Upper lobe of right lung (tissue), 1 donor: ENCODE data around the gene ENOX1. TPM values are rescaled to one million over a fixed set of nuclear protein-coding genes. Genes with fewer than 3 reads are reported as not detected.

Experiments used
- ATAC-seq: fragments of 200-7000 bp; cut with Tn5 transposase; one replicate; pipeline ENCODE4 v1.9.1; 2020; ENCODE audit warnings: mild to moderate bottlenecking, moderate library complexity
- DNase-seq: peaks from one replicate; pipeline ENCODE4 v3.0.0-alpha.2; 2020
- H3K27ac ChIP-seq: fragments of 200-600 bp; one replicate; pipeline ENCODE4 v1.8.0; 2022
- H3K27me3 ChIP-seq: fragments of 200-600 bp; one replicate; pipeline ENCODE4 v1.8.0; 2022; ENCODE audit warnings: mild to moderate bottlenecking
- H3K36me3 ChIP-seq: fragments of 200-600 bp; one replicate; pipeline ENCODE4 v1.8.0; 2022
- H3K4me1 ChIP-seq: fragments of 200-600 bp; one replicate; pipeline ENCODE4 v1.8.0; 2022
- H3K4me3 ChIP-seq: fragments of 200-600 bp; one replicate; pipeline ENCODE4 v1.8.0; 2022; ENCODE audit warnings: mild to moderate bottlenecking
- H3K9me3 ChIP-seq: fragments of 200-600 bp; one replicate; pipeline ENCODE4 v1.8.0; 2022
- intact Hi-C: fragments of 100-400 bp; cut with DNase I; formaldehyde crosslinking; loops from one replicate; pipeline ENCODE4 v1.11.0; 2022
- total RNA-seq: library from RNA; stranded (reverse); fragmentation: NEBNext Ultra II Directional; extraction: Animal tissue kit (Norgen Biotek cat#: 25700); gene quantifications from one replicate; pipeline ENCODE4 v1.2.1, GENCODE V29; 2021
- TF ChIP-seq, protein P1 (sequence below): fragments of 200-600 bp; IDR thresholded peaks from one replicate; pipeline ENCODE4 v1.8.0; 2022; ENCODE audit warnings: antibody characterized with exemption
- donor health status: DM: no; HTN: yes; CAD: no; lungs with severe emphysema.

ENOX1 gene
- total RNA-seq, 1 donor from 2014 or later: 0.69 TPM

- ATAC-seq (no peak), DNase-seq (no peak)
- Histone ChIP-seq H3K4me3 (no peak overlapping the region), H3K4me1 (no peaks in the 10 kb centered on the region), H3K27me3 (no peaks in the 10 kb centered on the region), H3K36me3 (no peaks in the 10 kb centered on the region), H3K9me3 (no peaks in the 10 kb centered on the region), H3K27ac (no peak overlapping the region)
- TF ChIP-seq, protein P1, sequence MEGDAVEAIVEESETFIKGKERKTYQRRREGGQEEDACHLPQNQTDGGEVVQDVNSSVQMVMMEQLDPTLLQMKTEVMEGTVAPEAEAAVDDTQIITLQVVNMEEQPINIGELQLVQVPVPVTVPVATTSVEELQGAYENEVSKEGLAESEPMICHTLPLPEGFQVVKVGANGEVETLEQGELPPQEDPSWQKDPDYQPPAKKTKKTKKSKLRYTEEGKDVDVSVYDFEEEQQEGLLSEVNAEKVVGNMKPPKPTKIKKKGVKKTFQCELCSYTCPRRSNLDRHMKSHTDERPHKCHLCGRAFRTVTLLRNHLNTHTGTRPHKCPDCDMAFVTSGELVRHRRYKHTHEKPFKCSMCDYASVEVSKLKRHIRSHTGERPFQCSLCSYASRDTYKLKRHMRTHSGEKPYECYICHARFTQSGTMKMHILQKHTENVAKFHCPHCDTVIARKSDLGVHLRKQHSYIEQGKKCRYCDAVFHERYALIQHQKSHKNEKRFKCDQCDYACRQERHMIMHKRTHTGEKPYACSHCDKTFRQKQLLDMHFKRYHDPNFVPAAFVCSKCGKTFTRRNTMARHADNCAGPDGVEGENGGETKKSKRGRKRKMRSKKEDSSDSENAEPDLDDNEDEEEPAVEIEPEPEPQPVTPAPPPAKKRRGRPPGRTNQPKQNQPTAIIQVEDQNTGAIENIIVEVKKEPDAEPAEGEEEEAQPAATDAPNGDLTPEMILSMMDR: no peak
- intact Hi-C loops: no loop called here
Measured at GRCh38 chr13:43375797-43376465, 410.8 kb downstream of the ENOX1 start.

GRCh38 chr13:43374621-43375020, 412.2 kb downstream of the ENOX1 start:
- no peak overlapping the region for H3K27ac ChIP-seq
- TF ChIP-seq, protein P1: no peak
- H3K4me1 ChIP-seq: no peaks in the 10 kb centered on the region
- ATAC-seq (peak; percentile 84), DNase-seq (no peak)
- H3K27me3 ChIP-seq: no peaks in the 10 kb centered on the region
- H3K4me3 ChIP-seq: no peak overlapping the region
- no peaks in the 10 kb centered on the region for H3K36me3 ChIP-seq
- no peaks in the 10 kb centered on the region for H3K9me3 ChIP-seq
- intact Hi-C loops: no loop called here

GRCh38 chr13:43373400-43373799, 413.4 kb downstream of the ENOX1 start:
- TF ChIP-seq, protein P1: no peak
- ATAC-seq (no peak), DNase-seq (no peak)
- Histone ChIP-seq H3K27ac (no peak overlapping the region), H3K36me3 (no peaks in the 10 kb centered on the region), H3K4me1 (no peaks in the 10 kb centered on the region), H3K4me3 (no peak overlapping the region), H3K9me3 (no peaks in the 10 kb centered on the region), H3K27me3 (no peaks in the 10 kb centered on the region)
- intact Hi-C loops: no loop called here

DNA sequence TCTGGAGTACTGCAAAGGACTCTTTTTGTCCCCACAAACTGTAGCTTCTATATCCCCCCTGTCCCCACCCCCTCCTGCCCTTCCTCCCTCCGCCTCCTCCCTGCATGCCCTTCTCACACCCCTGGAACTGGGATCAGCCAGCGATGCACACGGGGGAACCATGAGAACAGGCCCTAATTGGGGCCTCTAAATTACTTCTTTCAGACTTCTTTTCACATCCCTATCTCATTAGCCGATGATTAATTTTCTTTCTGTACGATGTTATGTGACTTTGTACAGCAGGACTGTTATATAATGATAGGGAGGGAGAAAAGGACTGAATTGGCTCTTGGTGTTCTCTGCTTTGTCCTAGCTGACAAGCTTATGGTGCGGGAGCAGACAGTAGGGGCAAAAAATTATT, 415.9 kb downstream of the ENOX1 start:
- intact Hi-C loops: no loop called here
- no peak for ATAC-seq
- TF ChIP-seq, protein P1: no peak

GRCh38 chr13:43369319-43369718, 417.5 kb downstream of the ENOX1 start:
- Histone ChIP-seq H3K27ac (no peak overlapping the region), H3K36me3 (no peaks in the 10 kb centered on the region), H3K4me1 (peaks cover 15% of the 10 kb centered on the region), H3K27me3 (no peaks in the 10 kb centered on the region), H3K9me3 (no peaks in the 10 kb centered on the region), H3K4me3 (no peak overlapping the region)
- no peak for DNase-seq
- TF ChIP-seq, protein P1: no peak
- no peak for ATAC-seq
- intact Hi-C loops: no loop called here

More for the DNA sequence above, 415.9 kb downstream of the ENOX1 start:
- DNase-seq: no peak
- H3K9me3 ChIP-seq: no peaks in the 10 kb centered on the region
- peaks cover 9% of the 10 kb centered on the region for H3K4me1 ChIP-seq
- H3K27me3 ChIP-seq: no peaks in the 10 kb centered on the region
- no peak overlapping the region for H3K27ac ChIP-seq
- H3K4me3 ChIP-seq: no peak overlapping the region
- no peaks in the 10 kb centered on the region for H3K36me3 ChIP-seq

GRCh38 chr13:43368003-43368402, 418.8 kb downstream of the ENOX1 start:
- Histone ChIP-seq H3K27ac (no peak overlapping the region), H3K27me3 (no peaks in the 10 kb centered on the region), H3K36me3 (no peaks in the 10 kb centered on the region), H3K9me3 (no peaks in the 10 kb centered on the region), H3K4me1 (peaks cover 15% of the 10 kb centered on the region), H3K4me3 (peak overlapping the region; percentile 27)
- ATAC-seq (peak; percentile 30), DNase-seq (no peak)
- intact Hi-C loops: no loop called here
- TF ChIP-seq, protein P1: no peak
